NB4 (cell line): ENCODE results near the gene ZNF286A.

Experiments
- POLR2A ChIP-seq: IDR thresholded peaks from 2 replicates; pipeline ENCODE4 v1.6.1; 2011; ENCODE audit warnings: mild to moderate bottlenecking; ENCODE audit not compliant: insufficient read length; ENCODE audit errors: extremely low read depth
- TF ChIP-seq, protein P1 (sequence below): IDR thresholded peaks from one replicate; pipeline ENCODE4 v1.5.1; 2012; ENCODE audit warnings: low read depth, low read length

DNA sequence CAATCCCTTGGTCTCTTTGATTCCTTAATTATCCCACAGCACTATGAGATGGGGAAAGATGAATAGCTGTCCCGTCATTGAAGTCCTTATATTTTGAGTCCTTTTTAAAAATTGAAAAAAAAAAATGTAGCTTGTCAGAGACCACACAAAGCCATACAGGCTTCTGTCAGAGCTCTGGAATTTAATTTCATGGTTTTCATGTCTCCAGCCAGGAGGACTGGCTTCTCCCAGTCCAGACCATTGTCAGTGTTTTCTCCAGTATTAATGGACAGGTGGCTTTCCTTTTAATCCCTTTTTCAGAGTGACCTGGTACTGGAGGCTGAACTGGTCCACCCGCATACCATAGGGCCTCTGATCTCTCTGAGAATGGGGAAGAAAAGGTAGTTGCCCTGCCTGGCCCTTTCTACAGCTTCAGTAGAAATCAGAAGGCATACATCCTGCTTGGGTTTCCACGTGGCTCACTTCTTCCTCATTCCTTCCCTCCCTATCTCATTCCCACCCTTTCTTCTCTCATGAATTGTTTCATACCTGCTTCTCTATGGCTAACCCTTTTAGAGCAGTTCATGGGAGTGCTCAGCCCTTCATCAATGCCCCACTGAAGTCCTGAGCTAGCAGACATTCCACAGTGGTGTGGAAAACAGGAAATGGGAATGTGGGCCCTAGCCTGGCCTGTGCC lies 44.5 kb upstream of the ZNF286A start:
- no peak for TF ChIP-seq POLR2A
- TF ChIP-seq, protein P1, sequence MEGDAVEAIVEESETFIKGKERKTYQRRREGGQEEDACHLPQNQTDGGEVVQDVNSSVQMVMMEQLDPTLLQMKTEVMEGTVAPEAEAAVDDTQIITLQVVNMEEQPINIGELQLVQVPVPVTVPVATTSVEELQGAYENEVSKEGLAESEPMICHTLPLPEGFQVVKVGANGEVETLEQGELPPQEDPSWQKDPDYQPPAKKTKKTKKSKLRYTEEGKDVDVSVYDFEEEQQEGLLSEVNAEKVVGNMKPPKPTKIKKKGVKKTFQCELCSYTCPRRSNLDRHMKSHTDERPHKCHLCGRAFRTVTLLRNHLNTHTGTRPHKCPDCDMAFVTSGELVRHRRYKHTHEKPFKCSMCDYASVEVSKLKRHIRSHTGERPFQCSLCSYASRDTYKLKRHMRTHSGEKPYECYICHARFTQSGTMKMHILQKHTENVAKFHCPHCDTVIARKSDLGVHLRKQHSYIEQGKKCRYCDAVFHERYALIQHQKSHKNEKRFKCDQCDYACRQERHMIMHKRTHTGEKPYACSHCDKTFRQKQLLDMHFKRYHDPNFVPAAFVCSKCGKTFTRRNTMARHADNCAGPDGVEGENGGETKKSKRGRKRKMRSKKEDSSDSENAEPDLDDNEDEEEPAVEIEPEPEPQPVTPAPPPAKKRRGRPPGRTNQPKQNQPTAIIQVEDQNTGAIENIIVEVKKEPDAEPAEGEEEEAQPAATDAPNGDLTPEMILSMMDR, result no peak
